ENCODE measurements around the gene EHMT1. TPM values are rescaled to one million over a fixed set of nuclear protein-coding genes. Genes with fewer than 3 reads are reported as not detected.

Gene EHMT1
- total RNA-seq, 6 experiments from 2014 or later: 41.0 to 116 (median 46.9) TPM

DNA sequence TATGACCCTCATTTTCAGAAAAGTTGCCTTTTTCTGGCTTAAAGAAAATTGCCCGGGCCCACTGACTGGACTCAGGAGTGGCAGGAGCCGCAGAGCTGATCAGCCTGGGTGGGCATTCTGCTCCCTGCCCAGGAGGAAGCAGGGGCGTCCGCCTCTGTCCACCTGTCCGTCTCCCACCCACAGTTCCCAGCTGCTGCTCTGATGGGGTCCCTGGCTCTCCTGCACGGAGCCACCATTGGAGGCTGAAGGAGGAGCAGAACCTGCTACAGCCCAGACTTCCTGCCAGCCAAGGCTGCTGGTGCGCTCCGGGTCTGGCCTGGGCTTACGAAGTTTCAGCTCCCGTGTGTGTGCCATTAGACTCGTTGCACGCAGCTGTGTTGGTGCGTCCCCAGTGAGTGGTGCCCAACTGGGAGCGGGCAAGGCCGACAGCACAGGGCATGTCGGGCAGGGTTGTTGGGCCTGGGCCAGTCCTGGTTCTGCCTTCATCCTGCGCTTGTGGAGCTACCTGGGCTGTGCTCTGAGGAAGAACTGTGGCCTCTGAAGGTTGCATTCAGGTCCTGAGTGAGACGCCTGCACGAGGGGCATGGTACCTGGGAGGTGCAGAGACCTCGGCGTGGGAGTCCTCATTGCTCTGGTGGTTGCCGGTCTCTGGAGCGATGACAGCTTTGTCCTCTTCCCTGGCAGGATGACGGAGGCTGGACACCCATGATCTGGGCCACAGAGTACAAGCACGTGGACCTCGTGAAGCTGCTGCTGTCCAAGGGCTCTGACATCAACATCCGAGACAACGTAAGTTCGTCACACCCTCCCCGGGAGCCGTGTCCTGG lies 181.6 kb downstream of the EHMT1 start:
- H3K27ac Mint-ChIP-seq: no peak overlapping the region
- H3K4me3 Mint-ChIP-seq: no peak overlapping the region
- H3K27me3 Mint-ChIP-seq (ENCODE audit: insufficient read depth): peaks cover 2% of the 10 kb centered on the region
- TF ChIP-seq, protein P1, sequence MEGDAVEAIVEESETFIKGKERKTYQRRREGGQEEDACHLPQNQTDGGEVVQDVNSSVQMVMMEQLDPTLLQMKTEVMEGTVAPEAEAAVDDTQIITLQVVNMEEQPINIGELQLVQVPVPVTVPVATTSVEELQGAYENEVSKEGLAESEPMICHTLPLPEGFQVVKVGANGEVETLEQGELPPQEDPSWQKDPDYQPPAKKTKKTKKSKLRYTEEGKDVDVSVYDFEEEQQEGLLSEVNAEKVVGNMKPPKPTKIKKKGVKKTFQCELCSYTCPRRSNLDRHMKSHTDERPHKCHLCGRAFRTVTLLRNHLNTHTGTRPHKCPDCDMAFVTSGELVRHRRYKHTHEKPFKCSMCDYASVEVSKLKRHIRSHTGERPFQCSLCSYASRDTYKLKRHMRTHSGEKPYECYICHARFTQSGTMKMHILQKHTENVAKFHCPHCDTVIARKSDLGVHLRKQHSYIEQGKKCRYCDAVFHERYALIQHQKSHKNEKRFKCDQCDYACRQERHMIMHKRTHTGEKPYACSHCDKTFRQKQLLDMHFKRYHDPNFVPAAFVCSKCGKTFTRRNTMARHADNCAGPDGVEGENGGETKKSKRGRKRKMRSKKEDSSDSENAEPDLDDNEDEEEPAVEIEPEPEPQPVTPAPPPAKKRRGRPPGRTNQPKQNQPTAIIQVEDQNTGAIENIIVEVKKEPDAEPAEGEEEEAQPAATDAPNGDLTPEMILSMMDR (IDR thresholded peaks at IDR 0.05): no peak
- H3K4me1 Mint-ChIP-seq (ENCODE audit: low read depth): no peaks in the 10 kb centered on the region
- no peaks in the 10 kb centered on the region for H3K9me3 Mint-ChIP-seq
- DNase-seq: no peak
- H3K36me3 Mint-ChIP-seq (ENCODE audit: low read depth): peaks cover 56% of the 10 kb centered on the region

DNA sequence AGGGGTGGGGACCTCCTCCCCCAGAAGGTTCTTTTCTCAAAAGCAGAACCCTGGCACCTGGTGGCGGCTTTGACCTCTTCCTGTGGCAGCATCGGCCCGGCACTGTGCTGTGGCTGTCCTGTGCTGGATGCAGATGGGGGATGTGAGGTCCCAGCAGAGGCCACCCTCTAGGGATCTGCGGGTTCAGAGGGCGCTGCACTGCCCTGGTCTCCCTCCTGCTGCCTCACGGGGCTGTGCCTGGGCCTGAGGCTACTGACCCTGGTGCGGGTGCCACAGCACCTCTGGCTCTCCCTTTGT lies 182.2 kb downstream of the EHMT1 start:
- Mint-ChIP-seq H3K36me3 (ENCODE audit: low read depth) (peaks cover 51% of the 10 kb centered on the region), H3K4me3 (no peak overlapping the region), H3K27me3 (ENCODE audit: insufficient read depth) (peaks cover 2% of the 10 kb centered on the region), H3K27ac (no peak overlapping the region), H3K9me3 (no peaks in the 10 kb centered on the region), H3K4me1 (ENCODE audit: low read depth) (no peaks in the 10 kb centered on the region)
- DNase-seq: no peak
- TF ChIP-seq, protein P1 (IDR thresholded peaks at IDR 0.05): no peak

DNA sequence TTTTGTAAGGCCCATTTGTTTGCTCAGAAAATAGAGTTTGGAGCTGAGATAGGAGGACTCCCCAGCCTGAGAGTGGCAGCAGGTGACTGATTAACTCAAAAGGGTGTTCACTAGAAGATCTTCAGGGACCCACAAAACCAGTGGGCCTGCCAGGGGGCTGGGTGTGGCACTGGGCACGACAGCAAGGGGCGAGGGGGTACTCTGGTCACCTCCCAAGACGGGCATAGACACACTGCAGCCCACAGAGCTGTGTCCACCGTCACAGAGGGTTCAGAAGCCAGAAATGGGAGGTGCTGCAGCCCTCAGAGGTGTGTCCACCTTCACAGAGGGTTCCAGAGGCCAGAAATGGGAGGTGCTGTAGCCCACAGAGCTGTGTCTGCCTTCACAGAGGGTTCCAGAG lies 183.2 kb downstream of the EHMT1 start:
- no peaks in the 10 kb centered on the region for H3K9me3 Mint-ChIP-seq
- TF ChIP-seq, protein P1 (IDR thresholded peaks at IDR 0.05): no peak
- no peak overlapping the region for H3K4me3 Mint-ChIP-seq
- no peaks in the 10 kb centered on the region for H3K4me1 Mint-ChIP-seq (ENCODE audit: low read depth)
- peaks cover 2% of the 10 kb centered on the region for H3K27me3 Mint-ChIP-seq (ENCODE audit: insufficient read depth)
- H3K36me3 Mint-ChIP-seq (ENCODE audit: low read depth): peaks cover 59% of the 10 kb centered on the region
- no peak overlapping the region for H3K27ac Mint-ChIP-seq
- no peak for DNase-seq

DNA sequence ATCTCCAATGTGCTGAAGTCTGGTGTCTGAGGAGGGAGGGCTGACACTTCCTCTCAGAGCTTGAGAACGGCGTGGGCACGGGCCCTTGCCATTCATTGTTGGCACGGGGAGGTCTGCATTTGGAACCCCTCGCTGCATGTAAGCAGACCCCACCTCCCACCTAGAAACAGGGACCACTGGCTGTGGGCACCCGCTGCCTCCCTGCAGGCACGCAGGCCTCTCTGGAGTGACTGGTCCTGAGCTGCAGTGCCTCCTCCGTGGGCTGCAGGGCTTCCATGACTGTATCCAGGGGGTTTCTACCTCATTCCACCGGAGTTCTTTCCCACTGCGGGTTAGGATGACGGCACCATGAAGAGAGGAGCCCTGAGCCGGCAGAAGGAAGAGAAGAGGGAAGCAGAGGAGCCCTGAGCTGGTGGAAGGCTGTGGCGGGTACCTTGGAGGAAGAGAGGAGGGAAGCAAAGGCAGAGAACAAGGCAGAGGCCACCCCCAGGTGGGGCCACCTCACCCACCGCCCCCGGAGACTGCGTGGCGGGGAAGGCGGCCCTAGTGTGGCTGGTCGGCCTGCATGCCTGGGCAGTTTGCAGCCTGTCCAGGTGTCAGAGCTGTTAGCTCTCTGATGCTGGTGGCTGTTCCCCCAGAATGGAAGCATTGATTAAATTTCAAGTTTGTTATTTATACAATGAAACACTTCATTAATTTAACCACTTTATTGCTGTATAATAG lies 183.9 kb downstream of the EHMT1 start:
- Mint-ChIP-seq H3K9me3 (no peaks in the 10 kb centered on the region), H3K27me3 (ENCODE audit: insufficient read depth) (peaks cover 2% of the 10 kb centered on the region), H3K4me1 (ENCODE audit: low read depth) (no peaks in the 10 kb centered on the region), H3K36me3 (ENCODE audit: low read depth) (peaks cover 58% of the 10 kb centered on the region), H3K27ac (no peak overlapping the region), H3K4me3 (no peak overlapping the region)
- no peak for DNase-seq
- TF ChIP-seq, protein P1 (IDR thresholded peaks at IDR 0.05): no peak

DNA sequence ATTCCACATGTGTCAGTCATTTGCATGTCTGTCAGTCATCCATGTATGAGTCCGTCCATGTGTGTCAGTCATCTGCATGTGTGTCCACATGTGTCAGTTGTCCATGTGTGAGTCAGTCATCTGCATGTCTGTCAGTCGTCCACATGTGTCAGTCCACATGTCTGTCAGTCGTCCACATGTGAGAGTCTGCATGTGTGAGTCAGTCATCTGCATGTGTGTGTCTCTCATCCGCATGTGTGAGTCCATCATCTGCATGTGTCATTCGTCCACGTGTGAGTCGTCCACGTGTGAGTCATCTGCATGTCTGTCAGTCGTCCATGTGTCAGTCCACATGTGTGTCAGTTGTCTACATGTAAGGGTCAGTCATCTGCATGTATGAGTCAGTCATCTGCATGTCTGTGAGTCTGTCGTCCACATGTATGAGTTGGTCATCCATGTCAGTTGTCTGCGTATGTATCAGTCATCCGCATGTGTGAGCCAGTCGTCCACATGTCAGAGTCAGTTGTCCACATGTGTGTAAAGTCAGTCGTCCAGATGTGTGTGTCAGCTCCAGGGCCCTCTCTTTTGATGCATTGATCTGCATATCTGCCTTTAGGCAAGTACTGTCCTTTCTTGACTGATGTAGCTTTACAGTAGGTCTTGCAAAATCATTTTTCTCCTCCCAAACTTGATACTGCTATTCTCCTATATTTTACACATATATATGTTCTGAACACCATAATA lies 186.3 kb downstream of the EHMT1 start:
- no peak overlapping the region for H3K27ac Mint-ChIP-seq
- DNase-seq: peak; percentile 7
- no peaks in the 10 kb centered on the region for H3K9me3 Mint-ChIP-seq
- no peak overlapping the region for H3K4me3 Mint-ChIP-seq
- no peaks in the 10 kb centered on the region for H3K4me1 Mint-ChIP-seq (ENCODE audit: low read depth)
- peaks cover 53% of the 10 kb centered on the region for H3K36me3 Mint-ChIP-seq (ENCODE audit: low read depth)
- no peaks in the 10 kb centered on the region; the same call in none of the 2 replicates for H3K27me3 Mint-ChIP-seq (ENCODE audit: insufficient read depth)
- TF ChIP-seq, protein P1 (IDR thresholded peaks at IDR 0.05): no peak

Measured in HFFc6 (cell line).